Islet precursor cell (in vitro differentiated cells): ENCODE data around the gene GRIK5.
A peak's percentile ranks its signal among the peaks of the same experiment; 100 is the strongest.

Source experiments
- DNase-seq: peaks from one replicate; pipeline ENCODE4 v3.0.0-alpha.2; 2018

Gene GRIK5

GRCh38 chr19:42093926-42094325 lies 23.9 kb upstream of the GRIK5 start:
- DNase-seq: no peak

GRCh38 chr19:42093505-42093904 lies 23.5 kb upstream of the GRIK5 start:
- no peak for DNase-seq

GRCh38 chr19:42092350-42092749 lies 22.3 kb upstream of the GRIK5 start:
- DNase-seq: no peak

- no peak for DNase-seq
Measured at GRCh38 chr19:42091742-42092141, 21.7 kb upstream of the GRIK5 start.

GRCh38 chr19:42091300-42091699 lies 21.3 kb upstream of the GRIK5 start:
- DNase-seq: no peak

- DNase-seq: no peak
Measured at GRCh38 chr19:42090672-42091071, 20.7 kb upstream of the GRIK5 start.

GRCh38 chr19:42089772-42090171 lies 19.8 kb upstream of the GRIK5 start:
- no peak for DNase-seq

- DNase-seq: no peak
Measured at GRCh38 chr19:42089191-42089750, 19.3 kb upstream of the GRIK5 start.

GRCh38 chr19:42088471-42089190 lies 18.6 kb upstream of the GRIK5 start:
- no peak for DNase-seq

GRCh38 chr19:42086770-42087550 lies 17.0 kb upstream of the GRIK5 start:
- no peak for DNase-seq

- DNase-seq: no peak
Measured at GRCh38 chr19:42086188-42086736, 16.3 kb upstream of the GRIK5 start.

- no peak for DNase-seq
Measured at GRCh38 chr19:42083537-42083936, 13.5 kb upstream of the GRIK5 start.

- no peak for DNase-seq
Measured at GRCh38 chr19:42081584-42082203, 11.7 kb upstream of the GRIK5 start.

- no peak for DNase-seq
Measured at GRCh38 chr19:42080764-42081375, 10.9 kb upstream of the GRIK5 start.

GRCh38 chr19:42079886-42080763 lies 10.1 kb upstream of the GRIK5 start:
- no peak for DNase-seq

- DNase-seq: no peak
Measured at GRCh38 chr19:42079276-42079669, 9.3 kb upstream of the GRIK5 start.

GRCh38 chr19:42078538-42079275 lies 8.7 kb upstream of the GRIK5 start:
- no peak for DNase-seq

GRCh38 chr19:42078058-42078457 lies 8.1 kb upstream of the GRIK5 start:
- DNase-seq: no peak

- no peak for DNase-seq
Measured at GRCh38 chr19:42076380-42076944, 6.5 kb upstream of the GRIK5 start.

GRCh38 chr19:42075616-42076379 lies 5.8 kb upstream of the GRIK5 start, which contains the start of gene ZNF574:
Gene ZNF574 (plus strand): TSS chr19:42076166. CDS start chr19:42078607, 2,441 bp downstream.
- DNase-seq: peak; percentile 99
